GM18870 (cell line): ENCODE measurements around the gene CCDC142.
"Not testable (repeated sequence)": the region's sequence is repeated elsewhere in the genome, so short reads cannot be mapped to it uniquely, and the experiment has no call there.

ENCODE experiments used
- ATAC-seq: cut with Tn5 transposase; IDR thresholded peaks from one replicate; pipeline ENCODE4 v1.9.1; 2021; ENCODE audit warnings: moderate library complexity; ENCODE audit not compliant: unreplicated experiment

Gene CCDC142

GRCh38 chr2:74499267-74499939 lies 16.6 kb upstream of the CCDC142 start, which contains the start of gene LBX2:
Gene LBX2 (minus strand): TSS chr2:74499603. CDS start chr2:74499537, 66 bp downstream.
- no peak for ATAC-seq

GRCh38 chr2:74498500-74499266 lies 15.9 kb upstream of the CCDC142 start:
- no peak for ATAC-seq

DNA sequence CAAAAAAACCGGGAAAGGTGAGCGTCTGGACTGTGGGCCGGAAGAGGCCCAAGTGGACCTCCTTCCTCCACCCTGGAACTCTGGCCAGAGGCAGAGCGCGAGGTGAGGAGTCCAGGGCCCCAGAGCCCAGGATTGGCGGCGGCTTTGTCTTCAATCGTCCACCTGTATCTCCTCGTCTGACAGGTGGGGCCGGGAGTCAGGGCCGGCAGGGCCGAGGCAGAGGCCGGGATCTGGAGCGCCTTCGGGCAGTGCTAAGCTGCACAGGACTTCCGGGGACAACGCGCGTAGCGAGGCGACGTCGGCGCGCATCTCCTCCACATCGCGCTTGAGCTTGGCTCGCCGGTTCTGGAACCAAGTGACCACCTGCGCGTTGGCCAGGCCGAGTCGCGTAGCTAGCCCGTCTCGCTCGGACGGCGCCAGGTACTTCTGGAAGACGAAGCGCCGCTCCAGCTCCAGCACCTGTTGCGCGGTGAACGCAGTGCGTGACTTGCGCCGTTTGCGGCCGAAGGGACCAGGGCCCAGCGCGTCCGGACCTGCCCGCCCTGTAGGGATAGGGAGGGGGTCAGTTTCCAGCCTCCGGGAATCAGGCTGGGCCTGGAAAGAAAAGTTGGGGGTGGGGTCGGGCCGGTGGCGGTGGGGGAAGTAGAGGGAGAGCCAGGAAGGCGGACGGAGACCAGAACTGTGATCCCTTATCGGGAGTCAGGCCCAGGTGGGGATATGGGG lies 15.1 kb upstream of the CCDC142 start:
- no peak for ATAC-seq

DNA sequence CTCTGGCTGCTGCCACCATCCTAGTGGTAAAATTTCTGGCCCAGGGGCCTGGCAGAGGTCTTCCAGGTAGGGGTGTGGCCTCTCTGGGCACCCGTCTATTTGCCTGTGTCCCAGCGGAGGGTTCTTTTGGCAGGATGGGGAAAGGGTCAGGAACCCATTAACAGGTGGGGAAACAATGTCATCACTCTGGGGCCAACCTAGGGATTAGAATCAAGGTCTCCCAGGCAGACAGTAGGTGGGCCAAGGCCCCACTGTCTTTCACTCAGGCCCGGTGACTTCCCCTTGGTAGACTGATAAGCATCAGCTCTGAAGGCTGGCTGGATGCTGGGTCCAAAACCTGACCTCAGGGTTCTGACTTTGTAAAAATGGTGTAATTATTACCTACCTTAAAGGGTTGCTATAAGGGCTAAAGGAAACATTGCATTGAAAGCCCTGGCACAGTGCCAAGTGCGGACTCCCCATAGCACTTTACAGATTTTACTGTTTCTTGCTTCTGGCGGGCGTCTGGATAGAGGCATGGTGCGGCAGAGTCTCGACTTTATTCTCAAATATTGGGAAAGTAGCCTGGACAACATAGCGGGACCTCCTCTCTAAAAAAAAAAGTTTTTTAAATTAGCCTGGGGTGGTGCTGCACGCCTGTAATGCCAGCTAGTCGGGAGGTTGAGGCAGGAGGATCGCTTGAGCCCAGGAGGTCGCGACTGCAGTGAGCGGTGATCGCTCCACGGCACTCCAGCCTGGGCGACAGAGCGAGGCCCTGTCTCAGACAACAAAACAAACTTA lies 14.4 kb upstream of the CCDC142 start:
- ATAC-seq = no peak

GRCh38 chr2:74495440-74495839 lies 12.6 kb upstream of the CCDC142 start:
- ATAC-seq = no peak

DNA sequence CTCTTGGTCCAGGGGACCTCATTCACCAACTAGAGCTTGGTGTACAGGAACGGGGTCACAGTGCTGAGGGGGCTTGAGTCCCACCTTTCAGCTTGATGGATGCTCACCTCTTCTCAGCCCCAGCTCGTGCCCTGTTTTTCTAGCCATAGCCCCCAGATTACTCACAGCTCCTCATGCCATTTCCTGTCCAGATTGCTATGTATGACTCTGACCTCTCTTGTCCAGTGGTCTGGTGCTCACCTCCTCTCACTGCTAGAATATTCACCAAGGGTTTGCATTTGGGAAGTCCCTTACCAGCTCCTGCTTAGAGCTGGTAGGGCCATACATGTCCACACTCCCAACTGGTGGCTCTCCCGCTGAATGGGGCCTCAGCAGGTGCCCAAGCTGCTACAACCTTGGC lies 10.7 kb upstream of the CCDC142 start:
- no peak for ATAC-seq

DNA sequence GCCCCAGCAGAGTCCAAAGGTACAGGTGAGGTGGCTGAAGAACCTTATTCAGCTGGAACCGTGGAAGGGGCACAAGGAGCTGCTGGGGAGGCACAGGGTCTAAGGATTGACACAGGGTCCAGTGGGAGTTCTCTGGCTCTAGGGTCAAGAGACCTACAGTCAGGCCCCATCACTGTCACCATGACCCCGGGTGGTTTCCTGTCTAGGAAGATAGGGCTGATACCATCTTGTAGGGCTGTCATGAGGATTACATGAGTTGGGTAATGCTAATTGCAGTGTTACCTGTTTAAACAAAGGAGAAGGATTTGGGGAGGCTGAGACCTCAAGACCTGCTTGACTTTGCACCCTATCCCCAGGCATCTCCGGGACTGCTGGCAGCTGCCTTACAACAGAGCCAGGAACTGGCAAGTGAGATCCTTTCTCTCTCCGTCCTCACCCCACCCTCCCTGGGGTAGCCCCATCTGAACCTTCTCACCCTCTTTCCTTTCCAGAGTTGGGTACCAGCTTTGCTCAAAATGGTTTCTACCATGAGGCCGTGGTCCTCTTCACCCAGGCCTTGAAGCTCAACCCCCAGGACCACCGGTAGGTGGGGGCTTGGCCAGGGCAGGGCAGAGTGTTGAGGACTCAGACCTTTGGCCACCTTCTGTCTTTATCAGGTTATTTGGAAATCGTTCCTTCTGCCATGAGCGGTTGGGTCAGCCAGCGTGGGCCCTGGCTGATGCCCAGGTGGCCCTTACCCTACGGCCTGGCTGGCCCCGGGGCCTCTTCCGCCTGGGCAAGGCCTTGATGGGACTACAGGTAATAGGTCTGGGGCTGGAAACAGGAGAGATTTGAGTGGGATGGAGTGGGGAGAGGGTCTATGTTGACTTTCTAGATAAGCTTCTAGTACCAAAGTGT lies 9.1 kb upstream of the CCDC142 start:
- ATAC-seq = no peak

DNA sequence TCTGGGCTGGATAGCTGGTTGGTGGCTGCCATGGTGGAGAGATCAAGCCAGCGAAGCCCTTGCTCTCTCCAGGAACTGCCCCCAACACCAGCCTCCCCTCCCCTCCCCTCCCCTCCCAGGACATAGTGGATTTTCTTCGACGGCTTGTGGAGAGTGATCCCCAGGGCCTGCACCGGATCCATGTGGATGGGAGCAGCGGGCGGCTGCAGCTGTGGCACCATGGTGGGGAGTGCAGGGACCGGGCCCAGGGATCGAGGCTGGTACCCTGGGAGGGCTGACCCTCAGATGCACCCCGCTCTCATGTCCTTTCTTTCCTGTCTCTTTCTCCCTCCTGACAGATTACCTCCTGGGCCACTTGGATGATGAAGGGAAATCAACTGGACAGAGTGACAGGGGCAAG lies 7.1 kb upstream of the CCDC142 start:
- ATAC-seq = no peak

DNA sequence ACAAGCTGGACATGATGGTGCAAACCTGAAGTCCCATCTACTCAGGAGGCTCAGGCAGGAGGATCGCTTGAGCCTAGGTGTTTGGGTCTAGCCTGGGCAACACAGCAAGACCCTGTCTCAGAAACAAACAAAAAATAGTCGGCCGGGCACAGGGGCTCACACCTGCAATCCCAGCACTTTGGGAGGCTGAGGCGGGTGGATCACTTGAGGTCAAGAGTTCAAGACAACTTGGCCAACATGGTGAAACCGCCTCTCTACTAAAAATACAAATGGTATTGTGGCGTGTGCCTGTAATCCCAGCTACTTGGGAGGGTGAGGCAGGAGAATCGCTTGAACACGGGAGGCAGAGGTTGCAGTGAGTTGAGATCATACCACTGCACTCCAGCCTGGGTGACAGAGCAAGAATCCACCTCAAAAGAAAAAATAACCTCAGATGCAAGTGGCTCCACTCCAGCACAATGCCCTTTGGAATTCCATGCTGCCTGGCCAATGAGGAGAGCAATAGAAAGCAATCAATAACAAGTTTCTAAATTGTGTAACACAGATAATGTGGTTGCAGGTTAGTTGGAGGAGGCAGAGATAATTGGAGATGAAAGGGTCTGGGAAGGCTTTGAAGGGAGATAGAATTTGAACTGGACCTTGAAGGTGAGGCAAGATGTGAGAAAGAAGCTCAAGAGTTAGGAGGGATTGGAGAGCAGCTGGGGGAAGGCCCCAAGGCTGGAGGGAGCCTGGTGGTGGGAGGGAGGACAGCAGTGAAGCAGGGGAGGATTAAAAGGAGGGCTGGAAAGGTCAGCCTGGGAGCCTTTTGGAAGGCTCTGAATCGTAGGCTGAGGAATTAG lies 6.1 kb upstream of the CCDC142 start:
- no peak for ATAC-seq

GRCh38 chr2:74486141-74486540 lies 3.3 kb upstream of the CCDC142 start:
- ATAC-seq = no peak

DNA sequence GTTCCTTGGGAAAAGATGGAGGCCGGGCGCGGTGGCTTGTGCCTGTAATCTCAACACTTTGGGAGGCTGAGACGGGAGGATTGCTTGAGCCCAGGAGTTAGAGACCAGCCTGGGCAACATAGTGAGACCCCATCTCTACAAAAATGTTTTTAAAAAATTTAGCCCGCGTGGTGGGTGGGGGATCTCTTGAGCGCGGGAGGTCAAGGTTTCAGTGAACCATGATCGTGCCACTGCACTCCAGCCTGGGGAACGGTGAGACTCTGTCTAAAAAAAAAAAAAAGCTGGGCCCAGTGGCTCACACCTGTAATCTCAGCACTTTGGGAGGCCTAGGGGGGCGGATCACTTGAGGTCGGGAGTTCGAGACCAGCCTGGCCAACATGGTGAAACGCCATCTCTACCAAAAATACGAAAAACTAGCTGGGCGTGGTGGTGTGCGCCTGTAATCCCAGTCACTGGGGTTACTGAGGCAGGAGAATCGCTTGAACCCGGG lies 922 bp upstream of the CCDC142 start:
- not testable (repeated sequence) for ATAC-seq

GRCh38 chr2:74481961-74482800 lies 617 bp downstream of the CCDC142 start:
- ATAC-seq = peak; percentile 33

GRCh38 chr2:74481431-74481830 lies 1.4 kb downstream of the CCDC142 start:
- no peak for ATAC-seq

- ATAC-seq = no peak
Measured at GRCh38 chr2:74474899-74475298, 7.9 kb downstream of the CCDC142 start.

- no peak for ATAC-seq
Measured at GRCh38 chr2:74474481-74474880, 8.3 kb downstream of the CCDC142 start.

DNA sequence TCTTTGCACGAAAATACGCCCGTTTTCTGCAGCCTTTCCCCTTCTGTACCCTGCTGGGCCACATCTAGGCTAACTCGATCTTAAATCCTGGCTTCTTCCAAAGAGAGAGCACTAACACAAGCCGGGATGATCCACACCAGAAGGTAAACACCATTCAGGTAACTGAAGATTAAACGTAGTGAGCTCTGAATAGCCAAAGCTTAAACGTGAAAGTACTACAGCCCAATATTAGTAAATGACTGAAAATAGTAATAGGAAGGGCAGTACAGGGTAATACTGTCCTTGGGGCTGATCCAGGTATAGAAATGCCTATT lies 9.9 kb downstream of the CCDC142 start:
- ATAC-seq = no peak

DNA sequence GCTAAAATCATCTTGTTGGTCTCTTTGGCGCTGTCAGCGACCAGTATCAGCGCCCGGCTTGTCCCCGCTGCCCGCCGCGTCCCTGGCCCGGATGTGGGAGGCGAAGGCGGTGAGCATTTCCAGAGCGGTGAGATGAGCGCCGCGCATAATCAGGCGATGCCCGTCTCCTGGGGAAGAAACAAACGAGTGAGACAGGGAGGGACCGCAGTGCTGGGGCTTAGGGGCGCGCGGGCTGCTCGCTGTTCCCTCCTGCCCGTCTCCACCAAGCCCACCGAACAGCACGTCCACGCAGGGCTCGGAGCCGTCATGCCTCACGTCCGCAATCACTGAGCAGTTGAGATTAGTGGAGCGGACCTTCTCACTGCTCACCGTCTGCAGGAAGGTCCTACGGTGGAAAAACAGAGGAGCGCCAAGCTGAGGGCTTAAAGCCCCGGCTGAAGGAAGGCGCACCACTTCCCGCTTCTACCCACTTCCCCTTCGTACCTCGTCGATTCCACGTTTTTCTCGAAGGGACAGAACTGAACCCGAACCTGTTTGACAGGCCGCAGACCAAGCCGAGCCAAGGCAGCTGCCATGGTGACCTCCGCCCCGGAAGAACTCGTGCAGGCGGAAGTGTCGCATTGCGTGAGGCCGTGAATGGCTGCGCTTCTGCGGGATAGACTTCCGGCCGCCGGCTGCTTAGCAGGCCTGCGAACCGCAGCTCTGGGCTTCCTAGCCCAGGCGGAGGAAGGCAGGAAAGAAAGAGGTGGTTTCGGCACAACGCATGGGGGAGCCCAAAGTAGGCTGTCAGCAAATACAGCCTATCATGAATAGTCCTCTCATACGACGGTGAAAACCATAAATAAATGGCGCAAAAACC lies 10.5 kb downstream of the CCDC142 start, which contains the start of gene MRPL53:
MRPL53 (minus strand) TSS at position 595 of the 859 bp plus-strand sequence; CDS start at position 575, 20 bp downstream.
- peak; percentile 60 for ATAC-seq
